Measurements from ENCODE around the gene LDLRAD3. TPM values are rescaled to one million over a fixed set of nuclear protein-coding genes. Genes with fewer than 3 reads are reported as not detected.

Gene LDLRAD3
- total RNA-seq, 1 donor from 2014 or later: 35.6 TPM

DNA sequence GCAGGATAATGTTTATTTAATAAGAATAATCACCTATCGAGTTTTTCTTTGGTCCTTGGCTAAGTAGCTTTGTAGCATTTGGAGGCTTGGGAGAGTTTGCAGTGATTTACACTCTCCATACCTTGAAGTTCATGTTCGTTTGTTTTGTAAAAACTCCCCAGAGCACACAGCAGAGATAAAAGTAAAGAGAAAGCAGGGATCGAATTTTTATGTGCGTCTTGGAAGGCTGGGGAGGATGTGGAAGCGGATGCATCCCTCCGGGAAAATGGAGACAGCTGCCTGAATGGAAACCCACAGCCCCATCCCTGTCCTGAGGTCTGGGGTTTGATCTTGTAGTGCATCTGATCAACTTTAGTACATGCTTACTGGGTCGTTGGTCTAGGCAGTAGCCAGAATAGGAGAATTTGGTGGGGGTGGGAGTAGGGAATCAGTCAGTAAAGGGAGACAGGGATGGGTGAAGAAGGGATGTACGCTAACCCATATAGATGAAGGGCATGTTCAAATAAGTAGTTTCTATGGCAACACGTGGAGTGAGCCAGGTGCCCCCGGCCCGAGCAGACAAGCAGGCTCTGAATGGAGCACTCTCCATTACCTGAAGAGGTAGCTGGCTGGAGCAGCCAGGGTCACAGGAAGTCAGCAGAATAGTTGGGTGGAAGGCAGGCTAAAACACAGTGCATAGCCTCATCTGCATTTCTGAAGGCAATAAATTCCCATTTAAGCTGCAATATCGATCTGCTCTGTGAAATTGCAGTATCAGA lies 197.5 kb downstream of the LDLRAD3 start:
- no peak for DNase-seq (ENCODE audit: low spot score)
- Mint-ChIP-seq H3K36me3 (peaks cover 3% of the 10 kb centered on the region), H3K27ac (peak overlapping the region; percentile 50), H3K4me1 (peaks cover 25% of the 10 kb centered on the region), H3K4me3 (no peak overlapping the region), H3K9me3 (peaks cover 3% of the 10 kb centered on the region), H3K27me3 (ENCODE audit: insufficient read depth, low read depth) (no peaks in the 10 kb centered on the region)
- TF ChIP-seq EZH2phosphoT487 (IDR thresholded peaks at IDR 0.05) (no peak), EZH2 (IDR thresholded peaks at IDR 0.05) (no peak)
- TF ChIP-seq, protein P1, sequence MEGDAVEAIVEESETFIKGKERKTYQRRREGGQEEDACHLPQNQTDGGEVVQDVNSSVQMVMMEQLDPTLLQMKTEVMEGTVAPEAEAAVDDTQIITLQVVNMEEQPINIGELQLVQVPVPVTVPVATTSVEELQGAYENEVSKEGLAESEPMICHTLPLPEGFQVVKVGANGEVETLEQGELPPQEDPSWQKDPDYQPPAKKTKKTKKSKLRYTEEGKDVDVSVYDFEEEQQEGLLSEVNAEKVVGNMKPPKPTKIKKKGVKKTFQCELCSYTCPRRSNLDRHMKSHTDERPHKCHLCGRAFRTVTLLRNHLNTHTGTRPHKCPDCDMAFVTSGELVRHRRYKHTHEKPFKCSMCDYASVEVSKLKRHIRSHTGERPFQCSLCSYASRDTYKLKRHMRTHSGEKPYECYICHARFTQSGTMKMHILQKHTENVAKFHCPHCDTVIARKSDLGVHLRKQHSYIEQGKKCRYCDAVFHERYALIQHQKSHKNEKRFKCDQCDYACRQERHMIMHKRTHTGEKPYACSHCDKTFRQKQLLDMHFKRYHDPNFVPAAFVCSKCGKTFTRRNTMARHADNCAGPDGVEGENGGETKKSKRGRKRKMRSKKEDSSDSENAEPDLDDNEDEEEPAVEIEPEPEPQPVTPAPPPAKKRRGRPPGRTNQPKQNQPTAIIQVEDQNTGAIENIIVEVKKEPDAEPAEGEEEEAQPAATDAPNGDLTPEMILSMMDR (IDR thresholded peaks at IDR 0.05): no peak
- H2AFZ ChIP-seq (replicated peaks): no peak overlapping the region
- peak overlapping the region; percentile 21 for H3K27ac ChIP-seq
- H3F3A ChIP-seq (ENCODE audit: low read depth): peaks cover 17% of the 10 kb centered on the region
- H3K9ac ChIP-seq: no peak overlapping the region
- H3K4me1 ChIP-seq: peaks cover 20% of the 10 kb centered on the region
- no peak overlapping the region for H3K4me2 ChIP-seq
- H3K79me2 ChIP-seq (ENCODE audit: low read depth): peaks cover 11% of the 10 kb centered on the region
- no peaks in the 10 kb centered on the region for H3K9me3 ChIP-seq (ENCODE audit: low read depth)
- no peaks in the 10 kb centered on the region for H3K36me3 ChIP-seq
- no peaks in the 10 kb centered on the region for H3K27me3 ChIP-seq
- no peaks in the 10 kb centered on the region for H4K20me1 ChIP-seq (ENCODE audit: low read depth)
- H3K4me3 ChIP-seq: no peak overlapping the region

DNA sequence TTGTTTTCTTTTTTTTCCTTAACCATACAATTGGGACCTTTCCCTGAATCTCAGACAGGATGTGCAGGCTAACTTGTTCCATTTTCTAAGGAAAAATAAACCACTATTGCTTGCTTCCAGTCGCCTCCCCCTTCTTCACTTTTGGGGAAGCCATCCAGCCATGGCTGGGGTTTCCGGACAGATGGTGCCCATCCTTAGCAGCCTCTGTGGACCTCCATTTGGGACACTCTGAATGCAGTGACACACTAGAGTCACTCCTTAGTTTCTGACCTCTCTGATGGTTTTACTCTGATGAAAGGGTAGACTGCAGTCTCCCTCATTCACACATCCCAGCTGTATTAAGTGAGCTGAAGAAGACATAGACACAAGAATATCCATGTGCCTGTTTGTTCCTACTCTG lies 198.1 kb downstream of the LDLRAD3 start:
- Mint-ChIP-seq H3K4me1 (peaks cover 26% of the 10 kb centered on the region), H3K9me3 (peaks cover 3% of the 10 kb centered on the region), H3K27me3 (ENCODE audit: insufficient read depth, low read depth) (no peaks in the 10 kb centered on the region), H3K4me3 (no peak overlapping the region), H3K36me3 (peaks cover 2% of the 10 kb centered on the region), H3K27ac (no peak overlapping the region)
- DNase-seq (ENCODE audit: low spot score): no peak
- Histone ChIP-seq H3K36me3 (no peaks in the 10 kb centered on the region), H3F3A (ENCODE audit: low read depth) (peaks cover 21% of the 10 kb centered on the region), H3K4me2 (peak overlapping the region; percentile 42), H2AFZ (replicated peaks) (no peak overlapping the region), H4K20me1 (ENCODE audit: low read depth) (no peaks in the 10 kb centered on the region), H3K79me2 (ENCODE audit: low read depth) (peaks cover 13% of the 10 kb centered on the region), H3K27me3 (no peaks in the 10 kb centered on the region), H3K27ac (peak overlapping the region; percentile 21), H3K9ac (no peak overlapping the region), H3K4me3 (no peak overlapping the region), H3K9me3 (ENCODE audit: low read depth) (no peaks in the 10 kb centered on the region), H3K4me1 (peaks cover 22% of the 10 kb centered on the region)
- TF ChIP-seq, protein P1 (IDR thresholded peaks at IDR 0.05): no peak
- no peak for TF ChIP-seq EZH2 (IDR thresholded peaks at IDR 0.05)
- no peak for TF ChIP-seq EZH2phosphoT487 (IDR thresholded peaks at IDR 0.05)

DNA sequence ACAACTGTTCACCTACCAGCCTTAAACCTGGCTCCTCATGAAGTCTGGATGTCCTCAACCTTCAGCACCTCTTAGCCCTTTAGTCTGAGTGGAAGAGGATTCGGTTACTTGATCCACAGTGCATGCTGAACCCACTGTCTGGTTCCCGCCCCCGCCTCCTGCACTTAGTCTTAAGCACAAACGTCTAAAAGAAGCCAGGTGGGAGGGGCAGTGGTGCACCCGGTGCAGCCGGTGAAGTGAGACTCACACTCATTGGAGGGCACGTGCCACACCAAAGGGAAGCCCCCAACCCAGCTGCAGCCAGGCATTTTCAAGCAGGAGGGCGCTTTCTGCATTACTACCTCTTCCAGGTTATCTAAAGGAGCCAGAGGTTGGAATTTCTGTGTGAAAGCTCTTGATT lies 198.6 kb downstream of the LDLRAD3 start:
- Mint-ChIP-seq H3K27me3 (ENCODE audit: insufficient read depth, low read depth) (no peaks in the 10 kb centered on the region), H3K9me3 (peaks cover 3% of the 10 kb centered on the region), H3K27ac (no peak overlapping the region), H3K36me3 (peaks cover 2% of the 10 kb centered on the region), H3K4me1 (peaks cover 26% of the 10 kb centered on the region), H3K4me3 (no peak overlapping the region)
- DNase-seq (ENCODE audit: low spot score): no peak
- no peaks in the 10 kb centered on the region for H3K9me3 ChIP-seq (ENCODE audit: low read depth)
- H3K9ac ChIP-seq: no peak overlapping the region
- H3K4me3 ChIP-seq: no peak overlapping the region
- H3K79me2 ChIP-seq (ENCODE audit: low read depth): peaks cover 17% of the 10 kb centered on the region
- peak overlapping the region; percentile 42 for H3K4me2 ChIP-seq
- TF ChIP-seq, protein P1 (IDR thresholded peaks at IDR 0.05): no peak
- no peak for TF ChIP-seq EZH2phosphoT487 (IDR thresholded peaks at IDR 0.05)
- no peak for TF ChIP-seq EZH2 (IDR thresholded peaks at IDR 0.05)
- H3F3A ChIP-seq (ENCODE audit: low read depth): peaks cover 21% of the 10 kb centered on the region
- H3K36me3 ChIP-seq: no peaks in the 10 kb centered on the region
- H3K27ac ChIP-seq: peak overlapping the region; percentile 21
- no peak overlapping the region for H2AFZ ChIP-seq (replicated peaks)
- peaks cover 22% of the 10 kb centered on the region for H3K4me1 ChIP-seq
- no peaks in the 10 kb centered on the region for H4K20me1 ChIP-seq (ENCODE audit: low read depth)
- no peaks in the 10 kb centered on the region for H3K27me3 ChIP-seq
